Loucy (cell line): Measurements from ENCODE around the gene PLAC9.

Experiments used
- H2AFZ ChIP-seq: fragments of 200-600 bp; sonication (generic); 2 replicates; pipeline ENCODE4 v1.6.0; 2016; ENCODE audit warnings: antibody characterized with exemption, mild to moderate bottlenecking, low read length, moderate library complexity
- H3F3A ChIP-seq: fragments of 200-600 bp; 2 replicates; pipeline ENCODE4 v1.6.0; 2016; ENCODE audit warnings: antibody characterized with exemption, low read depth, mild to moderate bottlenecking
- H3K27me3 ChIP-seq: fragments of 200-600 bp; sonication (generic); 2 replicates; pipeline ENCODE4 v1.6.1; 2014; ENCODE audit warnings: low read length, mild to moderate bottlenecking; ENCODE audit not compliant: insufficient read depth, poor library complexity, severe bottlenecking
- H3K36me3 ChIP-seq: fragments of 200-600 bp; sonication (generic); 2 replicates; pipeline ENCODE4 v1.6.1; 2016; ENCODE audit warnings: low read length; ENCODE audit not compliant: insufficient read depth
- H3K4me1 ChIP-seq: fragments of 200-600 bp; sonication (generic); 2 replicates; pipeline ENCODE4 v1.5.1; 2014; ENCODE audit warnings: low read length, mild to moderate bottlenecking; ENCODE audit not compliant: insufficient read depth, poor library complexity, severe bottlenecking
- H3K4me2 ChIP-seq: fragments of 200-600 bp; sonication (generic); 2 replicates; pipeline ENCODE4 v1.6.0; 2014; ENCODE audit warnings: antibody characterized with exemption, low read length, low read depth, mild to moderate bottlenecking; ENCODE audit not compliant: poor library complexity, severe bottlenecking
- H3K4me3 ChIP-seq: fragments of 200-600 bp; sonication (generic); 2 replicates; pipeline ENCODE4 v1.5.1; 2014; ENCODE audit warnings: low read length, mild to moderate bottlenecking, mixed read lengths; ENCODE audit not compliant: poor library complexity, severe bottlenecking
- H3K79me2 ChIP-seq: fragments of 200-600 bp; sonication (generic); 2 replicates; pipeline ENCODE4 v1.6.1; 2014; ENCODE audit warnings: low read length; ENCODE audit not compliant: insufficient read depth
- H3K9ac ChIP-seq: fragments of 200-600 bp; sonication (generic); 2 replicates; pipeline ENCODE4 v1.6.0; 2014; ENCODE audit warnings: mild to moderate bottlenecking, low read depth, low read length, moderate library complexity; ENCODE audit not compliant: poor library complexity, severe bottlenecking
- H3K9me2 ChIP-seq: fragments of 200-600 bp; sonication (generic); replicated peaks from 2 replicates; pipeline ENCODE4 v1.6.1; 2016; ENCODE audit warnings: low read depth, low read length, mixed read lengths
- H3K9me3 ChIP-seq: fragments of 200-600 bp; sonication (generic); 2 replicates; pipeline ENCODE4 v1.6.1; 2014; ENCODE audit warnings: mild to moderate bottlenecking, antibody characterized with exemption, low read length, low read depth; ENCODE audit not compliant: insufficient read depth
- H4K20me1 ChIP-seq: fragments of 200-600 bp; sonication (generic); 2 replicates; pipeline ENCODE4 v1.6.0; 2014; ENCODE audit warnings: antibody characterized with exemption, low read length, mild to moderate bottlenecking; ENCODE audit not compliant: insufficient read depth, poor library complexity, severe bottlenecking
- EZH2phosphoT487 ChIP-seq: fragments of 200-600 bp; IDR thresholded peaks from 2 replicates; pipeline ENCODE4 v1.6.1; 2018; ENCODE audit warnings: antibody characterized with exemption, mild to moderate bottlenecking, moderate library complexity, borderline replicate concordance
- TF ChIP-seq, protein P1 (sequence below): fragments of 200-600 bp; sonication (generic); conservative IDR thresholded peaks from 2 replicates; pipeline ENCODE4 v1.5.1; 2014; ENCODE audit warnings: mild to moderate bottlenecking, antibody characterized with exemption, low read length

PLAC9 gene

DNA sequence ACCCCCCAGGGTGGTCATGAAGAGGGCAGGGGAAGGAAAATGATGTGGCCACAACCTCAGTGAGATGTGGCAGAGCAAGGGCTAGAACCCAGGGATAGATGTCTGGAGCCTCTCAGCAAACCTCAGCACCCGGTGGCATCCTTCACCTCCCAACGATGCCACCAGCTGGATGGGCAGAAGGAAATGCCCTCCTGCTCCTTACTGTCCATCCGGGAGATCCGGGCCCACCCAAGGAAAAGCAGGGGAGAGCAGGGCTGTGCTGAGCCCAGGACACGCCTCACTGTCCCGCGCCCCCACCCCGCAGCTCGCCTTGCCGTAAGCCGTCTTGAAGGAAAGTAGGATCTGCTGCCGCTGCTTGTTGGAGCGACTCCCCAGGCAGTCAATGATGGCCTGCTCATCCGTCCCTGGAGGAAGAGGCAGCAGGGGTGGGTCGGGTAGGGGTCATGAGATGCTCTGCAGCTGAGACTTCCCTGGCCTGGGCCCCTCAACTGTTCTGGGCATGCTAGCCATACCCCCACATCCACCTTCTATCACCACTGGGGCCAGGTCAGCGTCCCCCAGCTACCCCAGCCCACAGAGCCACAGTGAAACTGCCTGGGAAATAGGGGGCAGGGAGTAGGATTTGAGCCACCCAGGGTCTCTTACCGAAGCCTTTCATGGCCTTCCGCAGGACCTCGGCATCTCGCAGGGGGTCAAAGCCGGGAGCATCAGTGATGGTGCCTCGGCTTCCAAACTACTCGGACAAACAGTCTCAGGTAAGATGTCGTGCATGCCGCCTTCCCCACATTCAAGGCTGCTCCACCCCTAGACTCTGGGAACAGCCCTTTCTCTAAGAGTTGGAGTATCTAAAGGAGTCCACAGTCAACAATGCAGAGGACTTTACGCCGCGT lies 34.3 kb downstream of the PLAC9 start:
- H2AFZ ChIP-seq = no peak overlapping the region
- peaks cover 6% of the 10 kb centered on the region; the same call in 1 of the 2 replicates for H3K79me2 ChIP-seq
- TF ChIP-seq EZH2phosphoT487 = no peak
- TF ChIP-seq, protein P1, sequence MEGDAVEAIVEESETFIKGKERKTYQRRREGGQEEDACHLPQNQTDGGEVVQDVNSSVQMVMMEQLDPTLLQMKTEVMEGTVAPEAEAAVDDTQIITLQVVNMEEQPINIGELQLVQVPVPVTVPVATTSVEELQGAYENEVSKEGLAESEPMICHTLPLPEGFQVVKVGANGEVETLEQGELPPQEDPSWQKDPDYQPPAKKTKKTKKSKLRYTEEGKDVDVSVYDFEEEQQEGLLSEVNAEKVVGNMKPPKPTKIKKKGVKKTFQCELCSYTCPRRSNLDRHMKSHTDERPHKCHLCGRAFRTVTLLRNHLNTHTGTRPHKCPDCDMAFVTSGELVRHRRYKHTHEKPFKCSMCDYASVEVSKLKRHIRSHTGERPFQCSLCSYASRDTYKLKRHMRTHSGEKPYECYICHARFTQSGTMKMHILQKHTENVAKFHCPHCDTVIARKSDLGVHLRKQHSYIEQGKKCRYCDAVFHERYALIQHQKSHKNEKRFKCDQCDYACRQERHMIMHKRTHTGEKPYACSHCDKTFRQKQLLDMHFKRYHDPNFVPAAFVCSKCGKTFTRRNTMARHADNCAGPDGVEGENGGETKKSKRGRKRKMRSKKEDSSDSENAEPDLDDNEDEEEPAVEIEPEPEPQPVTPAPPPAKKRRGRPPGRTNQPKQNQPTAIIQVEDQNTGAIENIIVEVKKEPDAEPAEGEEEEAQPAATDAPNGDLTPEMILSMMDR = no peak
- no peaks in the 10 kb centered on the region for H4K20me1 ChIP-seq
- no peaks in the 10 kb centered on the region for H3K4me1 ChIP-seq
- H3K9ac ChIP-seq = no peak overlapping the region
- H3K27me3 ChIP-seq = no peaks in the 10 kb centered on the region
- H3K36me3 ChIP-seq = peaks cover 82% of the 10 kb centered on the region; the same call in 1 of the 2 replicates
- H3K9me3 ChIP-seq = no peaks in the 10 kb centered on the region
- no peak overlapping the region for H3K4me3 ChIP-seq
- H3K4me2 ChIP-seq = no peak overlapping the region
- no peaks in the 10 kb centered on the region for H3F3A ChIP-seq
- no peaks in the 10 kb centered on the region for H3K9me2 ChIP-seq

DNA sequence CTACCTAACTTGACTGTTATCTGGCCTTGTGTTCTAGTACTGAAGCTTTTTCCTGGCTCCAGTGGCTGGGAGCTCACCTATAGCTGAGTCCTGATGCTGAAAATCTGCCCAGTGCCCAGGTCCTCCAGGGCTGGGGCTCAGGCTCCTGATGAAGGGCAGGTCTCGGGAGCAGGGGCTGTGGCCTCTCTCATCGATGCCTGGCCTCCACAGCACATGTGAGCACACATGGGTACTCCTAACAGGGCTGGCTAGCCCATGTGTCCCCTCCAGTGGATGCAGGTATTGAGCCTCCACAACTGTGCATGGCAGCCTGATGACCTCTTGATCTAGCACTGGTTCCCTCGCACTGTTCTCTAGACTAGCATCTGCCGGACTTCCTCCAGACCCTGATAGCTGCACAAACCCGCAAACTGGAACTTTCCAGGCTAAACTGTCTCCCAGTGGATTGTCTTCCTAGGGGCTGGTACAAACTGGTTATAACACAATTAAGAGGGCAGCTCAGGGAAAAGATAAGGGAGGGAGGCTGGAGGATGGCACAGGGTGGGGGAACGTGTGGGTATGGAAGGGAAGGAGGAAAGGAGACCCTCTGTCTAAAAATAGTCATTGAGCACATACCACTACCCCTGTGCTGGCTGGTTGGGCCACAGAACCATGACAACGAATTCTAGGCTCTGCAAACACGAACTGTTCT lies 35.1 kb downstream of the PLAC9 start:
- Histone ChIP-seq H3K27me3 (no peaks in the 10 kb centered on the region), H3K9me2 (no peaks in the 10 kb centered on the region), H3K4me2 (no peak overlapping the region), H4K20me1 (no peaks in the 10 kb centered on the region), H3F3A (no peaks in the 10 kb centered on the region), H3K79me2 (peaks cover 7% of the 10 kb centered on the region; the same call in 1 of the 2 replicates), H2AFZ (no peak overlapping the region), H3K4me1 (no peaks in the 10 kb centered on the region), H3K9me3 (no peaks in the 10 kb centered on the region), H3K4me3 (no peak overlapping the region), H3K9ac (no peak overlapping the region), H3K36me3 (peaks cover 79% of the 10 kb centered on the region; the same call in 1 of the 2 replicates)
- no peak for TF ChIP-seq EZH2phosphoT487
- TF ChIP-seq, protein P1 = no peak

DNA sequence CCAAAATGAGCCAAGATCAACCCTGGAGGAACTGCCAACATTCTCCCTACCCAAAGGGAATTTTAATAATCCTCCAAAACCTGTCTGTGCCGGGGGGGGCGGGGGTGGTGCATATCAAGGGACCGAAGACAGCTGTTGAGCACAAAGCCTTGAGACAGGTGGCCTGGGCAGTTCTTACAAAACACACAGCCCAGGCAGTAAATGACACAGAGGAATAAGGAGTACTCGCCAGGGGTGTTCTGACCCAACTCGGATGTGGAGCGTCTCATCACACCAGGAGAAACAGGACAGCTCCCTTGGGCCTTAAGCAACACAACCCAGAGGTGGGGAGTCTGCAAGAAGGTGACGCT lies 35.6 kb downstream of the PLAC9 start:
- Histone ChIP-seq H2AFZ (no peak overlapping the region), H3K9ac (no peak overlapping the region), H3K4me1 (no peaks in the 10 kb centered on the region), H3F3A (no peaks in the 10 kb centered on the region), H3K4me3 (no peak overlapping the region), H3K27me3 (no peaks in the 10 kb centered on the region), H3K36me3 (peaks cover 73% of the 10 kb centered on the region; the same call in 1 of the 2 replicates), H4K20me1 (no peaks in the 10 kb centered on the region), H3K4me2 (no peak overlapping the region), H3K79me2 (peaks cover 7% of the 10 kb centered on the region; the same call in 1 of the 2 replicates), H3K9me3 (no peaks in the 10 kb centered on the region), H3K9me2 (no peaks in the 10 kb centered on the region)
- TF ChIP-seq EZH2phosphoT487 = no peak
- TF ChIP-seq, protein P1 = no peak
